GM15510 (cell line): ENCODE results near the gene MTMR2.

Experiments used
- POLR2A ChIP-seq: IDR thresholded peaks from 3 replicates; pipeline ENCODE4 v1.6.1; 2011; ENCODE audit warnings: borderline replicate concordance; ENCODE audit not compliant: insufficient read length; ENCODE audit errors: extremely low read depth

MTMR2 gene

GRCh38 chr11:95829580-95830259 lies 94.2 kb downstream of the MTMR2 start:
- TF ChIP-seq POLR2A: no peak

GRCh38 chr11:95827696-95828095 lies 96.2 kb downstream of the MTMR2 start:
- TF ChIP-seq POLR2A: no peak

GRCh38 chr11:95821640-95822039 lies 102.3 kb downstream of the MTMR2 start:
- TF ChIP-seq POLR2A: no peak

- TF ChIP-seq POLR2A: no peak
Observed at GRCh38 chr11:95816037-95816436, 107.9 kb downstream of the MTMR2 start.

GRCh38 chr11:95805869-95806268 lies 118.0 kb downstream of the MTMR2 start:
- no peak for TF ChIP-seq POLR2A

GRCh38 chr11:95803973-95804372 lies 119.9 kb downstream of the MTMR2 start:
- TF ChIP-seq POLR2A: no peak

GRCh38 chr11:95802806-95803205 lies 121.1 kb downstream of the MTMR2 start:
- TF ChIP-seq POLR2A: no peak

- TF ChIP-seq POLR2A: no peak
Observed at GRCh38 chr11:95800438-95800837, 123.5 kb downstream of the MTMR2 start.

- no peak for TF ChIP-seq POLR2A
Observed at GRCh38 chr11:95799546-95799945, 124.4 kb downstream of the MTMR2 start.

GRCh38 chr11:95796501-95796900 lies 127.4 kb downstream of the MTMR2 start:
- no peak for TF ChIP-seq POLR2A

GRCh38 chr11:95795627-95796295 lies 128.1 kb downstream of the MTMR2 start:
- no peak for TF ChIP-seq POLR2A

GRCh38 chr11:95794086-95794485 lies 129.8 kb downstream of the MTMR2 start:
- no peak for TF ChIP-seq POLR2A

- TF ChIP-seq POLR2A: no peak
Observed at GRCh38 chr11:95793116-95793515, 130.8 kb downstream of the MTMR2 start.

- no peak for TF ChIP-seq POLR2A
Observed at GRCh38 chr11:95792700-95793099, 131.2 kb downstream of the MTMR2 start.

- TF ChIP-seq POLR2A: no peak
Observed at GRCh38 chr11:95792200-95792599, 131.7 kb downstream of the MTMR2 start.

- TF ChIP-seq POLR2A: no peak
Observed at GRCh38 chr11:95791709-95792033, 132.2 kb downstream of the MTMR2 start.
